HFF-Myc (cell line): ENCODE measurements around the gene ETV3.

ENCODE experiments used
- DNase-seq: peaks from one replicate; pipeline ENCODE4 v3.0.0-alpha.2; 2011; ENCODE audit warnings: low read depth; ENCODE audit errors: extremely low read depth
- H3K4me3 ChIP-seq: replicated peaks from 2 replicates; pipeline ENCODE4 v1.5.1; 2011; ENCODE audit warnings: low read depth, mild to moderate bottlenecking, control low read depth, low read length
- TF ChIP-seq, protein P1 (sequence below): IDR thresholded peaks from 2 replicates; pipeline ENCODE4 v1.5.1; 2012; ENCODE audit warnings: mild to moderate bottlenecking, low read depth, low read length, control low read depth; ENCODE audit errors: missing control alignments

The ETV3 gene

DNA sequence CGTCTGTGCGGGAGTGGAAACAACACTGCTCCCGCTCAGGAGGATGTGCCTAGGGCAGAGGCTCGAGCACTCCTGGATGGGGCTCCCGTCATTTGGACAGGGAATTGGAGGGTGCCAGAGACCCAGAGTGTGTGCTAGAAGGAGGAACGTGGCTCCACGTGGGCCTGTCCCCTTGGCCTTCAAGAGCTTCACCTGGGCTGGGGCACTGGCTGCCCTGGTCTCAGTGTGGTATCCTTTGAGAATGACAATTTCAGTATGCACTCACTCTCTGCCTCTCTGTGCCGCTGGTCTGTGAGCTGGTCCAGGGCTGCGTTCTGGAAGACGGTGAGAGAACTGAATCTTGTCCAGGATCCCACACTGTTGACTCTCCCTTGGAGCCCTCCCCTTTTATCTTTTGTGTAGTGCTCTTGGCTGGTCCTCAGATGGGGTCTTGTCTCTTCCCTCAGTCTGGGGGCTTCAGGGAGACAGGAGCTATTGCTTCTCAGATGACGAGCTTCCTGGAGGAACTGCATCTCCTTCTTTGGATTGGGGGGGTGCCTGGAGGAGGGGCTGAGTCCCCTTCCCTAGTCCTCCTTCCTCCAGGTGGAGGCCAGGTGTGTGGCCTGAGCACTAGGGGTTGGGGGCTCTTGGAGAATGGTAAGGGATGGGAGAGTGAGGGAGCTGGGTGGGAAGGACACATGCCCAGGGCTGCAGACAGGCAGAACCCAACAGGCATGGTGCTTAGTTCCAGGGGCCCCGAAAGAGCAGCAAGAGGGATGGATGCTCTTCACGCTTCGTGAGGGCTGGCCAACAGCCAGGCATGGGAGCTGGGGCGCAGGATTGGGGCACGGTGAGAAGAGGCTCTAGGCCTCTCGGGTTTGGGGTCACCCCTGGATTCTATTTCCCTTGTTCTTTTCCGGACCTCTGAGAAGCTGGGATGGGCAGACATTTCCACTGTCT lies 23.7 kb downstream of the ETV3 start:
- TF ChIP-seq, protein P1, sequence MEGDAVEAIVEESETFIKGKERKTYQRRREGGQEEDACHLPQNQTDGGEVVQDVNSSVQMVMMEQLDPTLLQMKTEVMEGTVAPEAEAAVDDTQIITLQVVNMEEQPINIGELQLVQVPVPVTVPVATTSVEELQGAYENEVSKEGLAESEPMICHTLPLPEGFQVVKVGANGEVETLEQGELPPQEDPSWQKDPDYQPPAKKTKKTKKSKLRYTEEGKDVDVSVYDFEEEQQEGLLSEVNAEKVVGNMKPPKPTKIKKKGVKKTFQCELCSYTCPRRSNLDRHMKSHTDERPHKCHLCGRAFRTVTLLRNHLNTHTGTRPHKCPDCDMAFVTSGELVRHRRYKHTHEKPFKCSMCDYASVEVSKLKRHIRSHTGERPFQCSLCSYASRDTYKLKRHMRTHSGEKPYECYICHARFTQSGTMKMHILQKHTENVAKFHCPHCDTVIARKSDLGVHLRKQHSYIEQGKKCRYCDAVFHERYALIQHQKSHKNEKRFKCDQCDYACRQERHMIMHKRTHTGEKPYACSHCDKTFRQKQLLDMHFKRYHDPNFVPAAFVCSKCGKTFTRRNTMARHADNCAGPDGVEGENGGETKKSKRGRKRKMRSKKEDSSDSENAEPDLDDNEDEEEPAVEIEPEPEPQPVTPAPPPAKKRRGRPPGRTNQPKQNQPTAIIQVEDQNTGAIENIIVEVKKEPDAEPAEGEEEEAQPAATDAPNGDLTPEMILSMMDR: no peak
- no peak for DNase-seq
- H3K4me3 ChIP-seq: no peak overlapping the region

DNA sequence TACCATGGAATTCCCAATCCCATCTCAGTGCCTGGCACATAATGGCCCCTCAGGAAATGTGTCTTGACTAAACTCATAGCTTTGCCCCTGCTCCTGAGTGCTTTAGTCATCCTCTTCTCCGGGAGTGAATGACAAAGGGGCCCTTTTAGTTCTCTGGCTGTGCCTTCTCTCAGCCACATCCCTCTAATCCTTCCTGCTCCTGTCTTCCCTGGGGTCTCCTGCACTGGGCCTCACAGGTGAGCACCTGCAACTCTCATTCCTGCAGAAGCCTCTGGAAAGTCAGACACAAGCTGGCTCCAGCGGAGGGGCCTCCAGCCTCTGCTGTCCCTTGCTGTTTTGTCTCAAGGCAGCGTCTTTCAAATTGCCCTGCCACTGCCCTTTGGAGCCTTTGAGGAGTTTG lies 24.6 kb downstream of the ETV3 start:
- H3K4me3 ChIP-seq: no peak overlapping the region
- DNase-seq: no peak
- TF ChIP-seq, protein P1: no peak

DNA sequence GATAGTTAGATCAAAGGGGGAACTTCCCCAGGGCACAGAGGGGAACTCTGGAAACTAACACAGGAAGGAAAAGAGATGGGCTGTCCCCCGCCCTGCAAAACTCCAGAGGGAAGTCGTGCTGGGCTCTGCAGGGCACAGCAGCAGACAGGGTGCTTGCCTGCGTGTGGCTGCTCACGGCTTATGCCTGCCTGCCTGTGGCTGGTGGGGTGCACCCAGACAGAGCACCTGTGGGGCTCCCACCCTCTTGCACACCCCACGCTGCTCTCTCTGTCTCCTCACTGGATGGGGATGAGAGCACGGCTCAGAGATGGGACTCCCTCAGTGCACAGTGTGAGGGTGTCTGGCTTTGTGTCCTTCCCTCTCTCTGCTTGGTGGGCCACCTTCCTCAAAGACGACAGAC lies 25.1 kb downstream of the ETV3 start:
- H3K4me3 ChIP-seq: no peak overlapping the region
- TF ChIP-seq, protein P1: no peak
- no peak for DNase-seq

DNA sequence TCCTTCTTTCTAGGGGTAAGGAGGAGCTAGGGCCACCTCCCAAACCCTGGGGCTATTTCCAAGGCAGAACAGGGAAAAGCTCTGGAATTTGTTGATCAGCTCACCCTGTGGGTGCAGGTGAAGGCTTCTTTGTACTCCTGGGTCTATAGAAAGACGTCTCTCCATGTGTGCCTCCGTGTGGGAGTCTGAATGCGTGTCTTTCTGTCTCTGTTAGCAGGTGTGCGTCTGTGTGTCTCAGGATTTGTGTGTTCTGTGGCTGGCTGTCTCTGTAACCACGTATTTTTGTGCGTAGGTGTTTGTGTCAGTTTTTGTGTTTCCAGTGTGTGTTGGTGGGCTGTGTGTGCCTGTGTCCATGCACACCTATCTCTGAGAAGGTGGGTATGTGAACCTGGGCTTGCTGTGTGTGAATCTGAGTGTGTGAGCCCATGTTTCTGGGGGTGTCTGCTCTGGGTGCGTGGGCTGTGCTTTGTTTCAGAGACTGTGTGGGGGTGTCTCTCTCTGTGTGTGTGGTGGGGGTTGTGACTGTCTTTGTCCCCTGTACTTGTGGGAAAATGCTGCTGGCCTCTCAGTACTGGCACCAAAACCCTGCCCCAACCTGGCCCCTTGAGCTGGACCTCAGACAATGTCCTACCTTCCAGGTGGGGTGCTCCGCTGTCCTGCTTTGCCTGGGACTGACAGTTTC lies 25.9 kb downstream of the ETV3 start:
- TF ChIP-seq, protein P1: no peak
- DNase-seq: no peak
- H3K4me3 ChIP-seq: no peak overlapping the region

DNA sequence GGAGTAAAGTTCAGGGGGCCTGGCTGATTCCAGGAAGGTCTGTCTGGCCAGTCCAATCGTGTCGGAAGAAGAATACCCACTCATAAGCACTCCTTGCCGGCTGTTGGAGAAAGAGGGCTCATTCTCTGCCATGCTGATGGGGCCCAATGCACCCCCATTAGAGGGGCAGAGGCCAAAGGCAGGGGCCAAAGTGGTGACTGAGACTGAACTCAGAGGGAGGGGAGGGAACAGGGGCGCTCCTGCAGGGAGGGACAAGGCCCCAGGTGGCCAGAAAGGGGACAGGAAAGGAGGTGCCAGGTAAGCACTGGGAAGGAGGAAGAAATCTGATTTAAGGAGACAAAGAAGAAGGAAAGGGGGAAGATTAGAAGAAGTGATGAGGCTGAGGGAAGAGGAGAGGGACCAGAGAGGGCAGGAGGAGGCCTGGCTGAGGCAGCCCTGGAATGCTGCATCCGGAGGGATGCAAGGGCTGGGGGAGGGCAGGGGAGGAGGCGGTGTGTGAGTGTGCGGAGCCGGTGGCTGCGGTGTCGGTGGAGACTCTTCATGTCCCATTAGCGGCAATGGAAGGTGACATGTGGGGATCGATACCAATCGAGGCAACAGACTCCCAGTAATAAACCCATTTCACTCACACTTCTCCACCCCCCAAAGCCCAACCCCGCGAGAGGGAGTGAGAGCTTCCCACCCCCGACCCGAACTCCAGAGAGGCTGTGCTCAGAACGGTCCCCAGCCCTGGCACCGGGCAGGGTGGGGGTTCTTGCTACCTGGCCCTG lies 26.6 kb downstream of the ETV3 start:
- no peak for DNase-seq
- H3K4me3 ChIP-seq: no peak overlapping the region
- TF ChIP-seq, protein P1: no peak

DNA sequence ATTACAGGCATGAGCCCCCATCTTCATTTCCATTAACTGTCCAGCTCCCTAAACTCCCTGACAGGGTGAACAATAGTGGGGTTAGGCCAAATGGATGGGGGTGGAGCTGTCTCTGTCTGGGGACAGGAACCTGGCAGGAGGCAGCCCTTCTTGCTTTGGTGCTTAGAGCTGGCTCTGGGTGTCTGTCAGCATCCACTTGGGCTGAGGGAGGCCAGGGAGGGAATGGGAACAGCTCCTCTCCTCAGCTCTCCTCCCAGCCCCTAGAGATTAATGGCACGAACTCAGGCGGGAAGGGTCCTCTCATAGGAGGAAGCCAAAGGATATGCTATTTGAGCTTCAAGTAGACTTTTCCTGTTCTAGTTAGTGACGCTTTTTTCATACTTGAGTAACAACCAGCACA lies 27.5 kb downstream of the ETV3 start:
- no peak for DNase-seq
- H3K4me3 ChIP-seq: no peak overlapping the region
- TF ChIP-seq, protein P1: no peak
